GM21360 (cell line): Measurements from ENCODE around the gene CLDN1.
"Not testable (repeated sequence)": the region's sequence is repeated elsewhere in the genome, so short reads cannot be mapped to it uniquely, and the experiment has no call there.

ENCODE experiments used
- ATAC-seq: cut with Tn5 transposase; IDR thresholded peaks from one replicate; pipeline ENCODE4 v1.9.1; 2021; ENCODE audit warnings: mild to moderate bottlenecking, moderate library complexity; ENCODE audit not compliant: unreplicated experiment

The CLDN1 gene

DNA sequence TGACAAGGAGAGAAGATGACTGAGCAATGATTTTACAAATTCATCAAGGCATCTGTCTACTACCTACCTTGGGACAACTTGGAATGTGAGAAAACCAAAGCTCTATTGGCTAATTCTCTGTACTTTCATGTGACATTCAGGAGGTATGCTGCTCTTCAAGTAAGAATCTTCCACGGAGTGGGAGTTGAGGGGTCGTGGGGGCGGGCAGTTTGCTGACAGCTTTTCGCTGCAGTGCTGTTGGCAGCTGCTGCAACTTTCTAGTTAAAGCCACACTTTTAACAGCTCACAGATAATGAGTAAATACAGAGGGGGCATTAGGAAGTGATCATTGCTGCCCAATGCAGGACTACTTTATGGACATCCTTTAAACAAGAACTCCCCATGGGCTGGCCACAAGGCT, 22.3 kb downstream of the CLDN1 start:
- ATAC-seq: no peak

DNA sequence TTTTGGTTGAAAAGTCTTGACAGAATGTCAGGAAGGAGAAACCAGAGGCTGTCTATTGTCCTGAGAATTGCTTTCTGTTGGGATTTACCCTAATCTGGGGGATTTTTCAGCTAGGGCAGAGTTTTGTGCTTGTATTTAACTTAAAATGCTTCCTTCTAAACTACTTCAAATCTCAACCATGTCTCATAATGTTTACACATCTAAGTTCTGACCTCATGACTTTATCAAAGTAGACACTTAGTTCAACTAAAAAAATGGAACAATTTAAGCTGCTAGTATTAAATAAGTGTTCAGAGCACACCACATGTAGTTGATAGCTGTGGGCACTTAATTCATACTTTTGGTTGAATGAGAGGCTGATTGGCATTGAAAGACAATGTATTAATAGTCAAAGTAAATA, 28.2 kb downstream of the CLDN1 start:
- no peak for ATAC-seq

DNA sequence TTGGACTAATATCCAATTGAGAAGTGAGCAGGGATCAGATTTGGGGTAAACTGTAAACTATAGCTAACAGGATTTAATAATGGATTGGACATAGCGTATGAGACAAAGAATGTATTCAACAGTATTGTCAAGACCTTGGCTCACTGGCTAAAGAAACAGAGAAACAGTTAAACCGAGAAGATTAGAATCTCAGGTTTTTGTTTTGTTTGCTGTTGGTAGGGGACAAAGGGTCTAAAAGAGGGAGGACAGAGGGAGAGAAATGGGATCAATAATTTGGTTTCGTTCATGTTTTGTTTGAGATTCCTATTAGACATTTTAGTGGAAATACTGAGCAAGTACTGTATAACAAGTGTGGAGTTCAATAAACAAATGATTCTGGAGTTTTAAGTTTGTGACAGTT, 28.6 kb downstream of the CLDN1 start:
- ATAC-seq: no peak

DNA sequence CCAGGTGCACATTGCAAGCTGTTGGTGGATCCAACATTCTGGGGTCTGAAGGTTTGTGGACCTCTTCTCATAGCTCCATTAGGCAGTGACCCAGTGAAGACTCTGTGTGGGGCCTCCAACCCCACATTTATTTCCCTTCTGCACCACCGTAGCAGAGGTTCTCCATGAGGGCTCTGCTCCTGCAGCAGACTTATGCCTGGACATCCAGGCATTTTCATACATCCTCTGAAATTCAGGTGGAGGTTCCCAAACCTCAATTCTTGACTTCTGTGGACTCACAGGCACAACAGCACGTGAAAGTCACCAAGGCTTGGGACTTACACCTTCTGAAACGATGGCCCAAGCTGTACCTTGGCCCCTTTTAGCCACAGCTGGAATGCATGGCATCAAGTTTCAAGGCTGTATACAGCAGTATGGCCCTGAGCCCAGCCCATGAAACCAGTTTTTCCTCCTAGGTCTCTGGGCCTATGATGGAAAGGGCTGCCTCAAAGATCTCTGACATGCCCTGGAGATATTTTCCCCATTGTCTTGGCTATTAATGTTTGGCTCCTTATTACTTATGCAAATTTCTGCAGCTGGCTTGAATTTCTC, 30.2 kb downstream of the CLDN1 start:
- ATAC-seq: no peak

DNA sequence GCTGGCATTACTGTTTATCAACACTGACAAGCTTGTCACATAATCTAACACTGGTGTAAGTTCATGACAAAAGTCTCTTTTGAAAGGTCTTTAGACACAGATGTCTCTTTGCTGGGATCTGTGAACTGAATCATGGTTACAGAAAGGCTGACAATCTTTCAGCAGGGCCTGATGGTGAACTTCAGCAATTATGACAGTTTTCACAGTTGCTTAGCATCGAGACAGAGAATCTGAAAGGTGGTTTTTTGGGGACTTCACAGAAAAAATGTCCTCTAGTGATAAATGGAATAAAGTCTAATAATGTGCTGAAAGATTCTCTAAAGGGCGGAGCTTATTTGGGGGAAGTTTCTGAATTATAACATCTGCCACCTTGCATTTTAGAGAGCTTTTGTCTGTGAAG, 32.3 kb downstream of the CLDN1 start:
- no peak for ATAC-seq

DNA sequence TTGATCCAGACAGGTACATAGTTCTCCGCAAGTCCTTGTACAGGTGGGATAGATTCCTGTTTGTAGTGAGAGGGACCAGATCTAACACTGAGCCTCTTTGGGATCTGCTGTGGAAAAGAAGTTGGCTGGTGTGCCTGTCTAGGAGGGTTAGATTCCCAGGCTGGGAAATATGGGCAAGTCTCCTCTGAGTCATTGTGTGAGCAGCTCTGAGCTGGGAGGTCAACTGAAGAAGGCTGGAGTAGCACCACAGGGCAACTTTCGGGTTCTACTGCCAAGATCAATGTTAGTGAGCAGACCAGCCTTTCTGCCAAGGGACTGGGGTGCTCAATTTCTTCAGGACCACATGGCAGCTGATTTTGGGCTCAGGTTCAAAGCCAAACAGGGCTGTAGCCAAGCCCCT, 33.4 kb downstream of the CLDN1 start:
- no peak for ATAC-seq

DNA sequence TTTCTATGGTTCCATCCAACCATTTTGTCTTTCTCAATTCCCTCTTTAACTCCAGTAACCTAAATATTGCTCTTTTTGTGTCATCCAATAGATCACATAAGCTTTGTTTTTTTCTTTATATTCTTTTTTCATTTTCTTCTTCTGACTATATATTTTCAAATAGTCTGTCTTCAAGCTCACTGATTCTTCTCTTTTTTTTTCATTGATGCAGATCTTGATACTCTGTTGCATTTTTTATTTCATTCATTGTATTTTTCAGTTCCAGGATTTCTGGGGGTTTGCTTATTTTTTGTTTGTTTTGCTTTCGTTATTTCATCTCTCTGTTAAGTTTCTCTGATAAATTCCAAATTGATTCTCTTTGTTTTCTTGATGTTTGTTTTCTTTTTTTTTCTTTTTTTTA, 36.2 kb downstream of the CLDN1 start:
- no peak for ATAC-seq

DNA sequence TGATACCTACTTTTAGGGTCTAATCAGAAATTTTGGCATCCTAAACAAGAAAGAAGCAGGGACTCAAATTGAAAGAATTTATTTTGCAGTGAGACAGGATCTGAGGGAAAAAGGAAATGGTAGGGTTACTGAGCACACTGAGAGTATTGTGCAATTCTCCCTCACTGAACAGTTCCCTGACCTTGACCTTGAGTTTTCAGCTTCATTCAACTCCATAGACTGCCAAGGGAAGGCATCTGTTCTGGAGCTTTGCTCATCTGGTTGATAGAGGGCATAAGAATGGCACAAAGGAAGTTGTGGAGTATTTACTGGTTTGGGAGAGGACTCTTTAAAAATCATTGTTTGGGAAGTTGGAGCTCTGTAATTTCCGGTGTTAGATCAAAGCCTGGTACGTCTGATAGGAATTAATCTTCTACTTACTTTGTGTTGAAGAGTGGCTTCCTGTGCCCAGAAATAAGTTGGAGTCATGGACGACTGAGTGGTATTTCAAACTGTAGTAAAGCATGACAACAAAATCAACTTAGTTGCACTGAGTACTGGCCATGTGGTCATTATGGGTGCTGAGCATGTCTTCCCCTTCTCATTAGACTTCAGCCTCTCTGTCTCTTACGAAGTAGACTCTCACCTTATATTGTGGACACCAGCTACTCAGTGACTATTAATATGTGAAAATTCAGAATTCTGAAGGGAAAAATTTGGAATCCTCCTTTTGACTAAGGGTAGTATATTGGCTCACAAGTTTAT, 40.8 kb downstream of the CLDN1 start:
- no peak for ATAC-seq

DNA sequence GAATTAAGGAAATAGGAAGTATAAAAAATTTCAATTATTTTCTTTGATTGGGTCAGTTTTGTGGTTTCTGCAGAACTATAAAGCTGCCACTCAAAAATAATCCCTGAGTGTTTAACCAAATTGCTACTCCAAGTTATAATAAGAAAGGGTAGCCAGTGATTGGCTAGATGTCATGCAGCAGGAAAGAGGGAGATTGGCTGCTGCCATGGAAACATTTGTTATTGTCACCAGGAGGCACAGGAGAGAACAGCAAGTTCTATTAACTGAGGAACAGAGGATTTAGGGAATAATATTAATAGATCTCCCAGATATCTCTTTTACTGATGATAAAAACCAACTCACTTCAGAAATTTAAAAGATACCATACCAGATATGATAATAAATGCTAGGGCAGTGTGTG, 42.6 kb downstream of the CLDN1 start:
- no peak for ATAC-seq

DNA sequence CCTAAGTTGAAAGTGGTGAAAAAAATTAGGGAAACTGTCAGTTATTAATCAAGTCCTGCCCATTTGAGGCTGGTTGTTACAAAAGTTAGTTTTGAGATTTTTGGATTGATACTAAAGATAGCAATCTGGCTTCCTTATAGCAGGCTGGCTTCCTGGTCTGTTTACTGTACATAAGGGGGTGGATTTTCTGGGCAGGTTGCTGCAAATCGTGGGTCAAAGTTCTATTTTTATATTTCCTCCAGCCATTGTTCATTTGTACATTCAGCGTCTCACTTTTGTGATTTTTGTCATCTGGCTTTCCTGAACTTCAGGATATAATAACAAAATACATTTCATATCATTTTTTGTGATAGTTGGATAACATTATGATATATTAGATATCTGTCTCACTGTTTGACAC, 49.5 kb downstream of the CLDN1 start:
- no peak for ATAC-seq

DNA sequence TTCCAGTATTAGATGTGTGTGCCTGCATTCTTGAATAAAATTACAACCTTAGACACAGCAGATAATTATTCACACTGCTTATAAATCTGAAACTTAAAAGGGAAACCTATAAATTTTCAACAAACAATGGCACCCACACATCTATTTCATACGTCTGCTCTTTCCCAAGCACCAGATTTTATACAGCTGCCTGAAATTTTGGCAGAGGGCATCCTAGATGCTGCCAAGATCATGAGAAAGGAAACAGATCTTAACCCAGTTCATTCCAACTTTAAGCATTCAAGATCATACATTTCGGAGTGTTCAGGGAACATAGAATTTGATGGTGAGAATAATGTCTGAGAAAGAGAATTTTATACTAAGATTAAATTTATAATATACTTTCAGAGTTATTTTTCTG, 53.1 kb downstream of the CLDN1 start:
- no peak for ATAC-seq

DNA sequence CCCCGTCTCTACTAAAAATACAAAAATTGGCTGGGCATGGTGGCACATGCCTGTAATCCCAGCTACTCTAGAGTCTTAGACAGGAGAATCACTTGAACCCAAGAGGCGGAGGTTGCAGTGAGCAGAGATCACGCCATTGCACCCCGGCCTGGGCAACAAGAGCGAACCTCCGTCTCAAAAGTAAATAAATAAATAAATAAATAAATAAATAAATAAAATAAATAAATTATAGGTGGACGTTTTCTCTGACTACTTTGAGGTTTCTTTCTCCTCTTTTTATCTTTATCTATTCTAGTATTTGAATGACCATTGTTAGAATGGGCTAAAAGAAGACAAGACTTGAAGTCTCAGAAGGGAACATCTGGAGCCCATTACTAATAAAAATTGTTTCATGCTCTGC, 54.8 kb downstream of the CLDN1 start:
- ATAC-seq: not testable (repeated sequence)

DNA sequence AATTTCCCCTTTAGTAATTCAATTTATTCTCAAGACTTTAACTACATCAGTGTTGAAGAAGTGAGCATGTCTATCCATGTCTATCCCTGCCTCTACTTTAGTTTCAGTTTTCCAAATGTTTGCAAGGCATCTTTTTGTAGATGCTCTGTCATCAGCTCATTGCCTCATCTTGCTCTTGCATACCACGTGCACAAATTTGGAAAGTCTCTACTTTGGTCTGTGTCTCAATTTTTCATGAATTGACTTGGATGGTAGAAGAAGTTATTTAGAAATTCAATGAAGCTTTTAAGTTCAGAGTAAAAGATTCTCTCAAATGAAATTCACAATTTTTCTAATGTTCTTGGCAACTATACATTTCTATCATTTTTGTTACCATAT, 55.3 kb downstream of the CLDN1 start:
- no peak for ATAC-seq

DNA sequence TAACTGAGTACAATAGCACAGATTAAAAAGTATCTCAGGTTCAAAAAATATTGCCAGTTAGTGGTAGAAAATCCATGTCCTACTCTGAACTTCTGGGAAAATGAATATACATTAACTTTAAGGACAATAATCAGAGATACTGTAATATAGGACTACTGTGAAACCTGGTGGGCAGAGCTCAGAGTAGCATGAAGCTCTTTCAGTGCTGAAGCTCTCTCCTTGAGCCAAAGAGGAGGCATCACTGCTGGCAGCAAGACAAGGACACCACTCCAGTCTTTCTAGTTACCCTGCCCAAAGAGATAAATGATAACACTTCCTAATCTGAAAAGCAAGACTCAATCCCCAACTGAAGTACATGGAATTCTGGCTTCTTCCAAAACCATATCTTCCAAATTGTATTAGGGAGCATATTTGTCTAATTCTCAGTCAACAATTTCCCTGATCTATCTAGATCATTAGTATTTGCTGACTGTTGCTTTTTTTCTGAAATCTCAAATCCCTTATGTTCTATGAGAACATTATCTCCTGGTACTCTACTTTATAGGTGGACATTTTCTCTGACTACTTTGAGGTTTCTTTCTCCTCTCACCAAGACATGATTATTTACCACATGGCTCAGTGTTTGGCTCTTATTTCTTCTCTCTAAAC, 55.9 kb downstream of the CLDN1 start:
- no peak for ATAC-seq

DNA sequence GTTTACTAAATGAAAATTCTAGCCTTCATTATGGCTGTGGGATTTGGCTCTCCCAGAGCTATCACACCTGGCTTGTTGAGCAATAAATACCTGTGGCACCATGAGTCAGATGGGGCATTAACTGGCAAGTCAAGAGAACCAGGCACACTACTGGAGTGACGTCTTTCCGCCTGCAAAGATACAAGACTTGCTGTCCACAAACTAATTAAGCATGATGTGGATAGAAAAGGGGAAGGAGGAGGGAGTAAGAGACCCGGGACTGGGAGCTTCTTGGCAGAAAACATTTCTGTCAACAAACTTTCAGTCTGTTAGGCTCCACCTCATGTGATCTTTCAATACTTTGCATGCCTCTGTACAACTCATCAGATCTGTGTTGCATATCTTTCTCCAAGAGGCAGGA, 56.5 kb downstream of the CLDN1 start:
- no peak for ATAC-seq

DNA sequence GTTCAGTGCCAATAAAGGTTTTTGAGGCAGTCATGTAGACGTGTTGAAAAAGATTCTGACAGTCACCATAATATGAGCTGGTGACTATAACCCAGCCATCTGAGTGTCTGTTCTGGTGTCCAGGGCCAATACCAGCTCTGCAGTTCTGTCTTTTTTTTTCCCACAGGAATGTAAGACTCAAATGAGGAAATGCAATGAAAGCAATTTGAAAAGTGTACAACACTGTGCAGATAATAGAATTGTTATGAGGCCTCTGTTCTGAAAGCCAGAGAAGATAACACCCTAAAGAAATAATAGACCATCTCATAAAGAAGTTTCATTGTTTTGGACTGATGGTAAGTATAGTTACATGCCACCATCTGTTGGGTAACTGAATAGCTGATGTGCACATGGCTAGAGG, 57.1 kb downstream of the CLDN1 start:
- no peak for ATAC-seq

DNA sequence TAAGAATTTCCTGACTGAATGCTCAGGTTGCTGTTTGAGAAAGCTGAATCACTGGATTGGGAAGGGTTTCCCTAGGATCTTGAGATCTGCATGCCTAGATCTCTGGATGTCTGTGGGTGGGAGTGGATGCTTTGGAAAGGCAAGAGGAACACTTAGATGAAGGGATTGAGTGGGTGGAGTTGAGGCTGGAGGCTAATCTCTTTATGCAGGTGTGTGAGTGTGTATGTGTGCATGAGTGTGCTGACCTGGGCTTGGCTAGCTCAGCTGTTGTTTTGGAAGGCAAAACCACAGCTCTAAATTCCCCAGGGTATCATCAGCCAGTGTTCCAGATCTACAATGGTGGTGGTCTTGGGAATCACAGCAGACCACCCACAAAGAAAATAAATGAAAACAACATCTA, 60.5 kb downstream of the CLDN1 start:
- no peak for ATAC-seq

DNA sequence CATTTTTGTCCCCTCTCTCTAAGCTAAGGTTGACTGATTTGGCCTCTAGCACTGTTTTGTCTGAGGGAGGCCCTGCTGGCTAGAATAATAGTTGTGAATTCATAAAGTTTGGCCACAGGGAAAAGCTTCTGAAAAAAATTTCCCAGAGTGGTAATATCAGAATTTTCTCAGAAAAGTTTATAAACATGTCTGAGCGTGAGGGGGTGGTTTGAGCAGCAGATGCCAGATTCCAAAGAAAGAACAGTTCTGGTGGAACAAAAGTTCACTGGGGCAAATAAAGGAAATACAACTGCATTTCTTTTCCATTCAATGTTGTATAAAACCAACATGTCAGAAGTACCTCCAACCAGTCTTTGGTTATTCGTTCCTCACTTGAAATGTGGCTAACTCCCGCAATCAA, 61.2 kb downstream of the CLDN1 start:
- no peak for ATAC-seq

DNA sequence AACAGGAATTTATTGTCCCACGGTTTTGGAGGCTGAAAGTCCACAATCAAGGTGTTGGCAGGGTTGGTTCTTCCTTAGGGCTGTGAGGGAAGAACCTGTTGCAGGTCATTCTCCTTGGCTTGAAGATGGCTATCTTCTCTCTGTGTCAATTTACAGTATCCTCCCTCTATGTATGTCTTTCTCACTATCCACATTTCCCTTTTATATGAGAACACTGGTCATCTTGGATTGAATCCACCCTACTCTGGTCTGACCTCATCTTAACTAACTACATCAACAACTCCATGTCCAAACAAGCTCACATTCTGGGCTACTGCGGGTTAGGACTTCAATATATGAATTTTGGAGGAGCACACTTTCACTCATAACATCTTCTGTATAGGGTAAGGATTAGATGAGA, 61.9 kb downstream of the CLDN1 start:
- no peak for ATAC-seq

DNA sequence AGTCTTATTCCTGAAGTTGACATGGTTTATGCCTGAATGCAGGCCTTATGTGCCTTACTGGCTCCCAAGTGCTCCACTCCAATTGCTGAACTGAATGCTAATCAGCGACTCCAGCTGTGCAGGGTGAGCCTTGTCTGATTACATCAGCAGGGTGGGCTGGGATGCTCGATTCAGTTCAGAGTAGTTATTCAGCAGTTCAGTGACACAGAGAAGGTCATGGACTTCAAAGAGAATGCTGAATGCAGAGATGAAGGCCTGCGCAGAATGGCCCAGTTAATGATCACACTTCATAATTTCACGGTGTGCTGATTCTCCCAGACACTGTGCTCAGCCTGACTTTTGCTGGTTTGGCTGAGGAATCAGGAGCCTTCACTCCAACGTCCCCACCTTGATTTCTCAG, 63.6 kb downstream of the CLDN1 start:
- ATAC-seq: no peak
